Transverse colon (tissue), 4 donors: ENCODE data around the gene TP53BP1. TPM values are rescaled to one million over a fixed set of nuclear protein-coding genes. Genes with fewer than 3 reads are reported as not detected.

Experiments used
- DNase-seq: peaks from one replicate; pipeline ENCODE4 v3.0.0-alpha.2; 2019
- H3K27ac ChIP-seq, 4 donors: fragments of 200-600 bp; sonication (generic); 2 replicates each; pipeline ENCODE4 v1.5.1; 2016 to 2018; ENCODE audit warnings: inconsistent platforms in 4 of 4
- H3K27me3 ChIP-seq: fragments of 200-600 bp; sonication (generic); 2 replicates; pipeline ENCODE4 v1.5.1; 2017; ENCODE audit warnings: inconsistent platforms
- H3K36me3 ChIP-seq, 4 donors: fragments of 200-600 bp; sonication (generic); 2 replicates each; pipeline ENCODE4 v1.5.1; 2017 to 2019; ENCODE audit warnings: inconsistent platforms in 4 of 4
- H3K4me1 ChIP-seq, 4 donors: fragments of 200-600 bp; sonication (generic); 2 replicates each; pipeline ENCODE4 v1.5.1; 2017 to 2020; ENCODE audit warnings: inconsistent platforms in 4 of 4
- H3K4me3 ChIP-seq, 4 donors: fragments of 200-600 bp; sonication (generic); 1 replicate in 1 of 4; 2 replicates in 3 of 4; pipeline versions ENCODE4 v1.5.1 to v1.6.1; 2017 to 2019; ENCODE audit warnings: inconsistent platforms in 4 of 4
- H3K9me3 ChIP-seq, 2 donors: fragments of 200-600 bp; sonication (generic); 2 replicates each; pipeline ENCODE4 v1.5.1; 2017 to 2019; ENCODE audit warnings: inconsistent platforms in 2 of 2
- EP300 ChIP-seq: sonication (generic); formaldehyde crosslinking; IDR thresholded peaks from one replicate; pipeline ENCODE4 v1.6.1; 2017; ENCODE audit warnings: antibody characterized with exemption, low read depth
- POLR2A ChIP-seq: fragments of 450-650 bp; IDR thresholded peaks from one replicate; pipeline ENCODE4 v1.6.1; 2016; ENCODE audit warnings: antibody characterized with exemption, mild to moderate bottlenecking, moderate library complexity
- POLR2AphosphoS5 ChIP-seq, 3 donors: sonication (generic); formaldehyde crosslinking; IDR thresholded peaks; one replicate each; pipeline ENCODE4 v1.6.1; 2016; ENCODE audit warnings: antibody characterized with exemption in 3 of 3
- WGBS, 2 donors: methylation state at CpG; one replicate each; pipeline ENCODE4 v1.1.5; 2018; ENCODE audit warnings: low coverage in 1 of 2; 5-methylcytosine and 5-hydroxymethylcytosine counted together
- in situ Hi-C, 4 donors: fragments of 200-750 bp; cut with MboI; loops; one replicate each; pipeline versions ENCODE4 v1.15.0 to v1.15.1; 2017; ENCODE audit warnings: low sequenced_read_pairs in 3 of 4, low pct_ligation_motif_present in 1 of 4, low pct_unique_long_range_greater_than_20kb in 1 of 4
- intact Hi-C: fragments of 100-400 bp; cut with DNase I; formaldehyde crosslinking; loops from one replicate; pipeline ENCODE4 v1.15.1; 2023; ENCODE audit warnings: low total_unique reads
- total RNA-seq, 4 donors: library from RNA; depleted of rRNA; stranded (reverse); fragments of >200 nt; gene quantifications; one replicate each; pipeline ENCODE4 v1.1.0, GENCODE V29; 2016
- TF ChIP-seq, protein P1 (sequence below), 5 experiments: fragments of 200-600 bp in 3 of 5; fragments of 450-650 bp in 2 of 5; sonication (generic) in 3 of 5; IDR thresholded peaks; 1 replicate in 2 of 5; 2 replicates in 3 of 5; pipeline ENCODE4 v1.5.1; 2016 to 2017; ENCODE audit warnings: antibody characterized with exemption in 5 of 5, inconsistent platforms in 3 of 5, mild to moderate bottlenecking in 2 of 5, moderate library complexity in 1 of 5

Gene TP53BP1
- total RNA-seq, 4 donors from 2014 or later, result 25.1 to 40.8 (median 33.7) TPM

DNA sequence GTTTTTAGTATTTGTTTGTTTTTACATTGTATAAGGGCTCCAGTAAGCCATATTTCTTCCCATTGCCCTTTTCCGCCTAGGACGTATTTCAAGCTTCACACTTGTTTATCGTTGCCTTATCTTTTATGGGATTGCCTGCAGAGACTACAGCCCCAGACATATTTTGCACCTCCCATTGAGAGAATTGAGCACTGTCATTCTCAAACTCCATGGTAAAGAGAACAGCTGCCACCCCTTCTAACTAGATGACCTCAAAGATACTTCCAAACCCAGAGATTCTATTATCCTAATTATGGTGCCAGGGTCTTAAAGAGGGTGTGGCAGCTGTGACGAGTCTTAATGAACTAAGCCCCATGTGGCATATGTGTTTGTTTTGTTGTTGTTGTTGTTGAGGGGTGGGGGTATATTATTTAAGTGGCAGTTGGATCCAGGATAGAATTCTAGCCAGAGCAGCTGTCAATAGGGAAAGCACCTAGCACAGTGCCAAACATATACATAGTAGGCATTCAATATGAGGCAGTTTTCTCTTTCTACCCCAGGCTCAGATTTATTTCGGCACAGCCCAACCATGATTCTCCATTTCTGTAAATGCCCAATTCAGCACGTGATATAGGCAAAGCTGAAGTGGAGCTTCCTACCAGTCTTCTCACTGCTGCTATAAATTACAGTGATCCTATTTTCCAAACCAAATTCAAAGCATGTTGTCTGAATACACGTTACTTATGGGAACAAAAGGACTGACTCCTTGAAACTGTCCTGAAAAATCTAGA is 932 bp upstream of the TP53BP1 start:
- H3K27me3 ChIP-seq, result no peaks in the 10 kb centered on the region
- DNase-seq, result no peak
- WGBS, 2 donors, result 33 to 51% methylated on average over 4 to 7 of the region's 7 CpGs
- in situ Hi-C loops, result loop anchor here in 1 of 4 donors (25.0 kb wide), 1 partner anchor 293 kb away; the partner anchor contains the start of genes ELL3 and SERF2
- no peaks in the 10 kb centered on the region for H3K9me3 ChIP-seq
- H3K27ac ChIP-seq, result peak overlapping the region; percentile 83 to 92 (median 90)
- no peak for TF ChIP-seq EP300
- TF ChIP-seq POLR2AphosphoS5 (IDR thresholded peaks at IDR 0.05), result no peak
- TF ChIP-seq, protein P1, sequence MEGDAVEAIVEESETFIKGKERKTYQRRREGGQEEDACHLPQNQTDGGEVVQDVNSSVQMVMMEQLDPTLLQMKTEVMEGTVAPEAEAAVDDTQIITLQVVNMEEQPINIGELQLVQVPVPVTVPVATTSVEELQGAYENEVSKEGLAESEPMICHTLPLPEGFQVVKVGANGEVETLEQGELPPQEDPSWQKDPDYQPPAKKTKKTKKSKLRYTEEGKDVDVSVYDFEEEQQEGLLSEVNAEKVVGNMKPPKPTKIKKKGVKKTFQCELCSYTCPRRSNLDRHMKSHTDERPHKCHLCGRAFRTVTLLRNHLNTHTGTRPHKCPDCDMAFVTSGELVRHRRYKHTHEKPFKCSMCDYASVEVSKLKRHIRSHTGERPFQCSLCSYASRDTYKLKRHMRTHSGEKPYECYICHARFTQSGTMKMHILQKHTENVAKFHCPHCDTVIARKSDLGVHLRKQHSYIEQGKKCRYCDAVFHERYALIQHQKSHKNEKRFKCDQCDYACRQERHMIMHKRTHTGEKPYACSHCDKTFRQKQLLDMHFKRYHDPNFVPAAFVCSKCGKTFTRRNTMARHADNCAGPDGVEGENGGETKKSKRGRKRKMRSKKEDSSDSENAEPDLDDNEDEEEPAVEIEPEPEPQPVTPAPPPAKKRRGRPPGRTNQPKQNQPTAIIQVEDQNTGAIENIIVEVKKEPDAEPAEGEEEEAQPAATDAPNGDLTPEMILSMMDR (IDR thresholded peaks at IDR 0.05), result no peak
- no peak for TF ChIP-seq POLR2A
- H3K4me1 ChIP-seq, result peaks cover 6 to 45% (median 16%) of the 10 kb centered on the region in 4 donors
- intact Hi-C loops, result no loop called here
- no peaks in the 10 kb centered on the region for H3K36me3 ChIP-seq
- peak overlapping the region in 3 of 4 donors; percentile 78 to 97 (median 87) for H3K4me3 ChIP-seq

DNA sequence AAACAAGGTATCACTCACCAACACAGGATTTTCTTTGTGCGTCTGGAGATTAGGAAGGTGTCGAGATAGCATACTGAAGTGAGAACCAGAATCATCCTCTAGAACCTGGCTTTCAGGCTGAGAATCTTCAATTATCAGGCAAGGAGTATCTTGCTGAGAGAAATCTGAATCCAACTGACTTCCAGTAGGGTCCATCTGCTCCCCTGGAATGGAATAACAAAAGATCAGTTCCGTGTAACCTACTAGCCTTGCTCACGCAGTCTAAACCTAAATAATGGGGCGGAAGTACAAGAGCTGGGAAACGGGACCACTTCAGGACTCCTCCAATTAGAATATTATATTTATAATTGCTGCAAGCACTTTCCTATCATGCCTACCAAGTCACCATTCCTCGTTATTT is 690 bp downstream of the TP53BP1 start:
- Histone ChIP-seq H3K9me3 (no peaks in the 10 kb centered on the region), H3K27ac (peak overlapping the region; percentile 83 to 92 (median 90)), H3K4me1 (peaks cover 6 to 47% (median 16%) of the 10 kb centered on the region in 4 donors), H3K27me3 (no peaks in the 10 kb centered on the region), H3K4me3 (peak overlapping the region; percentile 29 to 97 (median 82)), H3K36me3 (peaks cover 0 to 10% (median 3%) of the 10 kb centered on the region in 4 donors)
- no peak for DNase-seq
- intact Hi-C loops (no loop called here), in situ Hi-C loops (loop anchor here in 1 of 4 donors (25.0 kb wide), 1 partner anchor 295 kb away; the partner anchor contains the start of genes ELL3 and SERF2)
- TF ChIP-seq, protein P1 (IDR thresholded peaks at IDR 0.05), result no peak
- TF ChIP-seq POLR2A (no peak), EP300 (no peak), POLR2AphosphoS5 (IDR thresholded peaks at IDR 0.05) (no peak)
- 14% methylated on average over 7 of the region's 7 CpGs for WGBS, 2 donors

DNA sequence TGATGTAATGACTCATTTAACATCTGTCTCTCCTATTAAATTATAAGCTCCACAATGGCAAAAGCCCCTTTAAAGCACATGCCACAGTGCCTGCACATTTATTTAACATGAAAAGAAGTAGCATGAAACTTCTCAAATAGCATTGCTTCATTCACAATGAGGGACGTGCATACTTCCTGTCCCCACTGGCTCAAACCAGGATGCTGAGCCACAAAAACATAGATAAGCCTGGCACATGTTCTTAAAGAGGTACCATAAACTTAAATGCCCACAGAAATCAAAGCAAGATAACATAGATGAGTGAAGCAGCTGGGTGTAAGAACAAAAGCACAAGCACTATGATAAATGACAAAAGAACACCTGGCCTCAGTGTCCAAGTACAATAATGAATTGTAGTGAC is 3.8 kb downstream of the TP53BP1 start:
- H3K36me3 ChIP-seq, result peaks cover 0 to 21% (median 3%) of the 10 kb centered on the region in 4 donors
- WGBS, 2 donors, result 10 to 15% methylated on average over 1 of the region's 1 CpG

DNA sequence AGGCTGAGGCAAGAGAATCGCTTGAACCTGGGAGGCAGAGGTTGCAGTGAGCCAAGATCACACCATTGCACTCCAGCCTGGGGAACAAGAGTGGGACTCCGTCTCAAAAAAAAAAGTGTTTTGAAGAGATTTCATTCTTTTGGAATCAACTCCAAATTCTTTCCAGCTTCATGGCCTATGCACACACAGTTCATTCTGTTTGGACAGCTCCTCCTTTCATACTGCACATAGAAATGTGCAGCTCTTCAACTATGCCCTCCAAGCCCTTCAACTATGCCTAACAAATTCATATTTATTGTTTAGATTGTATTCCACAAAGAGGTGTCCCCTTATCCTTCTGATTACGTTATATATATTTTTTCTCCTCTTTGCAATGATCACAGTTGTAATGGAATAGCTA is 4.2 kb downstream of the TP53BP1 start:
- H3K27me3 ChIP-seq, result no peaks in the 10 kb centered on the region
- WGBS, 2 donors, result 70 to 78% methylated on average over 3 of the region's 3 CpGs
- H3K4me3 ChIP-seq, result no peak overlapping the region
- H3K4me1 ChIP-seq, result peaks cover 6 to 42% (median 15%) of the 10 kb centered on the region in 4 donors
- no peak for DNase-seq
- no peaks in the 10 kb centered on the region for H3K9me3 ChIP-seq
- in situ Hi-C loops, result loop anchor here in 1 of 4 donors (25.0 kb wide), 1 partner anchor 299 kb away; the partner anchor contains the start of genes ELL3 and SERF2
- H3K27ac ChIP-seq, result no peak overlapping the region
- H3K36me3 ChIP-seq, result peaks cover 0 to 21% (median 3%) of the 10 kb centered on the region in 4 donors
- intact Hi-C loops, result no loop called here
- TF ChIP-seq, protein P1 (IDR thresholded peaks at IDR 0.05), result no peak
- TF ChIP-seq POLR2A, result no peak
- no peak for TF ChIP-seq POLR2AphosphoS5 (IDR thresholded peaks at IDR 0.05)
- TF ChIP-seq EP300, result no peak

More for the DNA sequence above, 3.8 kb downstream of the TP53BP1 start:
- peak; percentile 11 for DNase-seq
- TF ChIP-seq, protein P1 (IDR thresholded peaks at IDR 0.05), result no peak
- TF ChIP-seq EP300, result no peak
- TF ChIP-seq POLR2A, result no peak
- no peak for TF ChIP-seq POLR2AphosphoS5 (IDR thresholded peaks at IDR 0.05)
- intact Hi-C loops (no loop called here), in situ Hi-C loops (loop anchor here in 1 of 4 donors (25.0 kb wide), 1 partner anchor 298 kb away; the partner anchor contains the start of genes ELL3 and SERF2)
- peaks cover 6 to 46% (median 16%) of the 10 kb centered on the region in 4 donors for H3K4me1 ChIP-seq
- H3K27me3 ChIP-seq, result no peaks in the 10 kb centered on the region
- no peaks in the 10 kb centered on the region for H3K9me3 ChIP-seq
- no peak overlapping the region for H3K27ac ChIP-seq
- H3K4me3 ChIP-seq, result no peak overlapping the region
